Naive thymus-derived CD4-positive, alpha-beta T cell (primary cell): ENCODE results near the gene AP2B1. TPM values are rescaled to one million over a fixed set of nuclear protein-coding genes. Genes with fewer than 3 reads are reported as not detected.

Experiments used
- ATAC-seq: fragments of 150-1000 bp; cut with Tn5 transposase; 2 replicates; pipeline ENCODE4 v1.10.0; 2021; ENCODE audit warnings: mild to moderate bottlenecking, moderate library complexity
- CTCF ChIA-PET: fragments of 350-600 bp; sonication (Branson Sonifier 250); formaldehyde crosslinking; loops from one replicate; lab custom pipeline; 2021; ENCODE audit warnings: antibody characterized with exemption; lab: Charles Lee
- POLR2A ChIA-PET: fragments of 350-600 bp; sonication (Branson Sonifier 250); formaldehyde crosslinking; loops from one replicate; lab custom pipeline; 2021; ENCODE audit warnings: antibody characterized with exemption, inconsistent platforms; lab: Charles Lee
- DNase-seq, 9 donors: peaks; one replicate each; pipeline versions ENCODE4 v3.0.0 to v3.0.0-alpha.2; 2020 to 2022; ENCODE audit warnings: mixed read lengths in 1 of 9
- H3K27ac ChIP-seq: one replicate; pipeline ENCODE4 v1.7.0; 2013; ENCODE audit warnings: mild to moderate bottlenecking, low read depth, low read length, moderate library complexity
- H3K27me3 ChIP-seq, 2 donors: one replicate each; pipeline ENCODE4 v1.7.0; 2013; ENCODE audit warnings: low read length in 2 of 2, mild to moderate bottlenecking in 2 of 2, moderate library complexity in 2 of 2; ENCODE audit not compliant: control insufficient read depth in 2 of 2, insufficient read depth in 2 of 2
- H3K36me3 ChIP-seq, 3 experiments: 1 replicate in 2 of 3; 2 replicates in 1 of 3; pipeline ENCODE4 v1.7.0; 2013; ENCODE audit warnings: low read length in 3 of 3, mild to moderate bottlenecking in 3 of 3, moderate library complexity in 1 of 3; ENCODE audit not compliant: insufficient read depth in 3 of 3, control insufficient read depth in 2 of 3
- H3K4me1 ChIP-seq, 2 donors: one replicate each; pipeline ENCODE4 v1.7.0; 2013; ENCODE audit warnings: low read length in 2 of 2, mild to moderate bottlenecking in 2 of 2, moderate library complexity in 1 of 2; ENCODE audit not compliant: control insufficient read depth in 2 of 2, insufficient read depth in 2 of 2
- H3K4me3 ChIP-seq: 2 replicates; pipeline ENCODE4 v1.7.0; 2013; ENCODE audit warnings: mild to moderate bottlenecking, low read length
- H3K9me3 ChIP-seq, 3 experiments: 1 replicate in 2 of 3; 2 replicates in 1 of 3; pipeline ENCODE4 v1.7.0; 2013; ENCODE audit warnings: low read length in 3 of 3; ENCODE audit not compliant: control insufficient read depth in 2 of 3
- H3K27ac Mint-ChIP-seq, 9 donors: one replicate each; pipeline ENCODE4 v1.8.0; 2020 to 2022; ENCODE audit warnings: mixed read lengths in 9 of 9, mild to moderate bottlenecking in 8 of 9, moderate library complexity in 5 of 9, inconsistent platforms in 2 of 9
- H3K27me3 Mint-ChIP-seq, 5 donors: one replicate each; pipeline ENCODE4 v1.8.0; 2021 to 2022; ENCODE audit warnings: mixed read lengths in 5 of 5, mild to moderate bottlenecking in 1 of 5
- H3K36me3 Mint-ChIP-seq, 5 donors: one replicate each; pipeline ENCODE4 v1.8.0; 2020 to 2022; ENCODE audit warnings: mixed read lengths in 5 of 5, mild to moderate bottlenecking in 3 of 5, inconsistent platforms in 1 of 5
- H3K4me1 Mint-ChIP-seq, 7 donors: one replicate each; pipeline ENCODE4 v1.8.0; 2020 to 2022; ENCODE audit warnings: mixed read lengths in 7 of 7, mild to moderate bottlenecking in 3 of 7, inconsistent platforms in 1 of 7
- H3K4me3 Mint-ChIP-seq, 10 donors: one replicate each; pipeline ENCODE4 v1.8.0; 2020 to 2022; ENCODE audit warnings: mild to moderate bottlenecking in 10 of 10, mixed read lengths in 10 of 10, moderate library complexity in 6 of 10, inconsistent platforms in 2 of 10
- H3K9me3 Mint-ChIP-seq, 11 donors: one replicate each; pipeline ENCODE4 v1.8.0; 2020 to 2022; ENCODE audit warnings: mixed read lengths in 11 of 11, mild to moderate bottlenecking in 4 of 11, inconsistent platforms in 1 of 11, moderate library complexity in 1 of 11
- intact Hi-C, 2 donors: fragments of 100-400 bp; cut with micrococcal nuclease; formaldehyde crosslinking; loops; one replicate each; pipeline ENCODE4 v1.15.1; 2023
- polyA plus RNA-seq, 2 donors: library from polyadenylated mRNA; unstranded; fragments of 300-500 nt; fragmentation: Illumina TruSeq; gene quantifications; one replicate each; pipeline ENCODE4 v1.2.3, GENCODE V29; 2021
- total RNA-seq, 6 experiments: library from RNA in 5 of 6; stranded (reverse) in 5 of 6; gene quantifications; 1 replicate in 5 of 6; 2 replicates in 1 of 6; pipeline ENCODE4 v1.2.3 and lab custom pipeline; 2021 to 2026

AP2B1 gene
- total and polyA plus RNA-seq, 7 experiments from 2014 or later, result 49.0 to 197 (median 102) TPM

DNA sequence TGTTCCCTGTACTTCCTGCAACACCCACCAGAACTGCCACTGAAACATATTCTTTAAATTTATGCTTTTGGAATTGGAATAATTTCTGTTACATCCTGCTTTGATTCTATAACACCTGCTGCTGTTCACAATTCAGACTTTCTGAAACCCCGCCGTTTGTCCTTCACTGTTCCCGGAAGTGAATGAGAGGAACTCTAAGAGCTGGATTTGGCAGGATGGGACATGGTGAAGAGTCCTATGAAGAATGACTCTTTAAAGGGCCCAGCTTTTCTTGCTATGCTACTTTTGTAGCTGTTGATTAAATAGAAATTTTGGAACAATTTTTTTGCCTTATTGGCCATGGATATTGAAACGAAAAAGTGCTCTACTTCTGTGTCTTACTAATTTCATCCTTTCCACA is 8.9 kb downstream of the AP2B1 start:
- ATAC-seq (no peak), DNase-seq (no peak)
- intact Hi-C loops, result no loop called here
- H3K27ac Mint-ChIP-seq, result peak overlapping the region in 1 of 9 donors; percentile 43
- peaks cover 0 to 36% (median 14%) of the 10 kb centered on the region in 7 donors for H3K4me1 Mint-ChIP-seq
- H3K4me1 ChIP-seq, result no peaks in the 10 kb centered on the region
- peaks cover 11 to 60% (median 32%) of the 10 kb centered on the region in 3 experiments for H3K36me3 ChIP-seq
- no peak overlapping the region for H3K4me3 ChIP-seq
- no peaks in the 10 kb centered on the region for H3K9me3 Mint-ChIP-seq
- CTCF ChIA-PET, result interaction anchor here (0.7 to 1.5 kb wide), 3 partner anchors 17 to 370 kb away, joined by 3 to 6 read pairs (median 3); no protein-coding TSS in a partner anchor
- H3K9me3 ChIP-seq, result no peaks in the 10 kb centered on the region
- H3K36me3 Mint-ChIP-seq, result peaks cover 20 to 50% (median 31%) of the 10 kb centered on the region in 5 donors
- H3K27me3 Mint-ChIP-seq, result no peaks in the 10 kb centered on the region
- no peaks in the 10 kb centered on the region for H3K27me3 ChIP-seq
- no peak overlapping the region for H3K27ac ChIP-seq
- POLR2A ChIA-PET, result no interaction called here
- H3K4me3 Mint-ChIP-seq, result no peak overlapping the region

- no peak overlapping the region for H3K4me3 ChIP-seq
- peaks cover 11 to 65% (median 32%) of the 10 kb centered on the region in 3 experiments for H3K36me3 ChIP-seq
- Mint-ChIP-seq H3K9me3 (no peaks in the 10 kb centered on the region), H3K27me3 (no peaks in the 10 kb centered on the region), H3K4me3 (no peak overlapping the region), H3K27ac (no peak overlapping the region), H3K4me1 (peaks cover 0 to 36% (median 14%) of the 10 kb centered on the region in 7 donors), H3K36me3 (peaks cover 20 to 50% (median 33%) of the 10 kb centered on the region in 5 donors)
- CTCF ChIA-PET, result interaction anchor here (0.7 to 1.5 kb wide), 3 partner anchors 16 to 369 kb away, joined by 3 to 6 read pairs (median 3); no protein-coding TSS in a partner anchor
- H3K9me3 ChIP-seq, result no peaks in the 10 kb centered on the region
- no peaks in the 10 kb centered on the region for H3K4me1 ChIP-seq
- no peak overlapping the region for H3K27ac ChIP-seq
- POLR2A ChIA-PET, result interaction anchor here (0.5 to 1.3 kb wide), 2 partner anchors 18 to 1430 kb away, joined by 3 read pairs; partner anchors contain the start of gene PEX12
- DNase-seq (no peak), ATAC-seq (no peak)
- no peaks in the 10 kb centered on the region for H3K27me3 ChIP-seq
- intact Hi-C loops, result no loop called here
These were observed 9.6 kb downstream of the AP2B1 start for GRCh38 chr17:35596530-35597233.

- no peak overlapping the region for H3K4me3 ChIP-seq
- no peak overlapping the region for H3K4me3 Mint-ChIP-seq
- H3K9me3 ChIP-seq, result no peaks in the 10 kb centered on the region
- peaks cover 20 to 57% (median 33%) of the 10 kb centered on the region in 5 donors for H3K36me3 Mint-ChIP-seq
- DNase-seq, result no peak
- H3K27me3 Mint-ChIP-seq, result no peaks in the 10 kb centered on the region
- H3K27ac Mint-ChIP-seq, result peak overlapping the region in 1 of 9 donors; percentile 27
- peaks cover 11 to 71% (median 32%) of the 10 kb centered on the region in 3 experiments for H3K36me3 ChIP-seq
- H3K27ac ChIP-seq, result no peak overlapping the region
- intact Hi-C loops, result no loop called here
- ChIA-PET CTCF (no interaction called here), POLR2A (interaction anchor here (0.9 to 1.3 kb wide), 2 partner anchors 9 to 19 kb away, joined by 3 read pairs; partner anchors contain the start of gene PEX12)
- H3K27me3 ChIP-seq, result no peaks in the 10 kb centered on the region
- H3K4me1 ChIP-seq, result no peaks in the 10 kb centered on the region
- H3K9me3 Mint-ChIP-seq, result no peaks in the 10 kb centered on the region
- peaks cover 0 to 31% (median 14%) of the 10 kb centered on the region in 7 donors for H3K4me1 Mint-ChIP-seq
- ATAC-seq, result no peak
These were observed 10.5 kb downstream of the AP2B1 start for GRCh38 chr17:35597604-35598003.

- Histone ChIP-seq H3K36me3 (peaks cover 4 to 60% (median 28%) of the 10 kb centered on the region in 3 experiments), H3K9me3 (no peaks in the 10 kb centered on the region), H3K4me3 (no peak overlapping the region), H3K27ac (no peak overlapping the region), H3K27me3 (no peaks in the 10 kb centered on the region), H3K4me1 (no peaks in the 10 kb centered on the region)
- H3K36me3 Mint-ChIP-seq, result peaks cover 15 to 50% (median 24%) of the 10 kb centered on the region in 5 donors
- DNase-seq (no peak), ATAC-seq (no peak)
- no peaks in the 10 kb centered on the region for H3K9me3 Mint-ChIP-seq
- CTCF ChIA-PET, result no interaction called here
- peak overlapping the region in 3 of 9 donors; percentile 9 to 51 (median 34) for H3K27ac Mint-ChIP-seq
- POLR2A ChIA-PET, result no interaction called here
- no peaks in the 10 kb centered on the region for H3K27me3 Mint-ChIP-seq
- no peak overlapping the region for H3K4me3 Mint-ChIP-seq
- intact Hi-C loops, result no loop called here
- H3K4me1 Mint-ChIP-seq, result peaks cover 0 to 3% (median 0%) of the 10 kb centered on the region in 7 donors
These were observed 16.6 kb downstream of the AP2B1 start for GRCh38 chr17:35603674-35604073.

DNA sequence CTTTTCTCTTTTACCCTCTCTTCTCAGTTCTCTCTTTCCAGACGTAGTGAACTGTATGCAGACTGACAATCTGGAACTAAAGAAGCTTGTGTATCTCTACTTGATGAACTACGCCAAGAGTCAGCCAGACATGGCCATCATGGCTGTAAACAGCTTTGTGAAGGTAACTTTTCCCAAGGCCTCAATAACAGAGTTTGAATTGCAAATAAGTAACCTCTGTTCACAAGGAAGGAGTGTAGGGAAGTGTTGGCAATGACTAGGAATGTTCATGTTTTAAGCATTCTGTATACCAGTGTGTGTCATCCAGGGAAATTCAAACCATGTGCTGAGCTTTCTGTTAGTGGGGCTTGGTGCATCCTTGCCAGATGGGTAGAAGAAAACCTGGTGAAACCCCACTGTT is 18.6 kb downstream of the AP2B1 start:
- DNase-seq (no peak), ATAC-seq (no peak)
- H3K9me3 ChIP-seq, result no peaks in the 10 kb centered on the region
- POLR2A ChIA-PET, result interaction anchor here (0.5 kb wide), 1 partner anchor 320 kb away, joined by 3 read pairs; no protein-coding TSS in a partner anchor
- H3K36me3 ChIP-seq, result peaks cover 0 to 63% (median 20%) of the 10 kb centered on the region in 3 experiments
- no peaks in the 10 kb centered on the region for H3K4me1 ChIP-seq
- Mint-ChIP-seq H3K4me1 (no peaks in the 10 kb centered on the region), H3K27me3 (no peaks in the 10 kb centered on the region), H3K4me3 (no peak overlapping the region), H3K9me3 (no peaks in the 10 kb centered on the region), H3K27ac (peak overlapping the region in 2 of 9 donors; percentile 13 to 54), H3K36me3 (peaks cover 9 to 49% (median 26%) of the 10 kb centered on the region in 5 donors)
- no peak overlapping the region for H3K27ac ChIP-seq
- CTCF ChIA-PET, result interaction anchor here (1.2 kb wide), 1 partner anchor 203 kb away, joined by 5 read pairs; the partner anchor contains the start of gene TAF15
- no peaks in the 10 kb centered on the region for H3K27me3 ChIP-seq
- intact Hi-C loops, result no loop called here
- no peak overlapping the region for H3K4me3 ChIP-seq

- DNase-seq (no peak), ATAC-seq (no peak)
- H3K36me3 Mint-ChIP-seq, result peaks cover 6 to 46% (median 24%) of the 10 kb centered on the region in 5 donors
- H3K4me1 Mint-ChIP-seq, result no peaks in the 10 kb centered on the region
- Histone ChIP-seq H3K4me1 (no peaks in the 10 kb centered on the region), H3K4me3 (no peak overlapping the region), H3K36me3 (peaks cover 0 to 48% (median 20%) of the 10 kb centered on the region in 3 experiments), H3K27me3 (no peaks in the 10 kb centered on the region), H3K9me3 (no peaks in the 10 kb centered on the region), H3K27ac (no peak overlapping the region)
- ChIA-PET CTCF (interaction anchor here (0.6 to 0.7 kb wide), 4 partner anchors 8 to 198 kb away, joined by 3 to 4 read pairs (median 3); no protein-coding TSS in a partner anchor), POLR2A (interaction anchor here (0.6 to 1.1 kb wide), 3 partner anchors 16 to 629 kb away, joined by 3 to 4 read pairs (median 4); partner anchors contain the start of gene PEX12)
- peak overlapping the region in 1 of 9 donors; percentile 14 for H3K27ac Mint-ChIP-seq
- no peaks in the 10 kb centered on the region for H3K9me3 Mint-ChIP-seq
- H3K27me3 Mint-ChIP-seq, result no peaks in the 10 kb centered on the region
- no peak overlapping the region for H3K4me3 Mint-ChIP-seq
- intact Hi-C loops, result no loop called here
These were observed 20.2 kb downstream of the AP2B1 start for GRCh38 chr17:35607239-35607847.
